HepG2 (cell line): Measurements from ENCODE around the gene ANO2. TPM values are rescaled to one million over a fixed set of nuclear protein-coding genes. Genes with fewer than 3 reads are reported as not detected.

Experiments used
- ATAC-seq: fragments of 200-7000 bp; cut with Tn5 transposase; 3 replicates; pipeline ENCODE4 v1.9.1; 2020; ENCODE audit warnings: mild to moderate bottlenecking, moderate library complexity
- BruUV-seq: library from RNA; stranded (reverse); fragments of 400-500 nt; replicated peaks from 2 replicates; lab custom pipeline; 2021; lab: Mats Ljungman, UMichigan
- CTCF ChIA-PET: fragments of 300-600 bp; formaldehyde crosslinking; extraction: SDS; loops from one replicate; lab custom pipeline; 2021; ENCODE audit warnings: low total read pairs, inconsistent platforms, low intra/inter-chr PET ratio; lab: Yijun Ruan, JAX
- POLR2A ChIA-PET: fragments of 350-600 bp; sonication (Branson Sonifier 250); formaldehyde crosslinking; loops from one replicate; lab custom pipeline; 2020; ENCODE audit warnings: antibody characterized with exemption, inconsistent platforms; lab: Yijun Ruan, JAX
- DNase-seq: peaks from one replicate; pipeline ENCODE4 v3.0.0-alpha.2; 2015; ENCODE audit warnings: low spot score
- FAIRE-seq: peaks from 3 replicates; lab custom pipeline; 2011; peaks lifted over from hg19 to GRCh38; lab: Jason Lieb, UNC
- H2AFZ ChIP-seq: one replicate; pipeline ENCODE4 v1.6.1; 2011; ENCODE audit warnings: low read length, inconsistent platforms
- H3K27ac ChIP-seq: fragments of 300-600 bp; 3 replicates; pipeline ENCODE4 v1.8.0; 2011; ENCODE audit warnings: mixed run types, mild to moderate bottlenecking, mixed read lengths, low read length, inconsistent platforms; ENCODE audit not compliant: insufficient read depth; ENCODE audit errors: extremely low read length
- H3K27me3 ChIP-seq, 2 experiments: fragments of 200-600 bp in 1 of 2; 2 replicates in 1 of 2; 3 replicates in 1 of 2; pipeline versions ENCODE4 v1.6.0 to v1.8.0; 2011; ENCODE audit warnings: low read length in 2 of 2, mild to moderate bottlenecking in 2 of 2, moderate library complexity in 2 of 2, inconsistent platforms in 1 of 2; ENCODE audit not compliant: insufficient read depth in 2 of 2, control insufficient read depth in 1 of 2
- H3K36me3 ChIP-seq, 2 experiments: fragments of 200-600 bp in 1 of 2; replicated peaks in 1 of 2; 2 replicates in 1 of 2; 3 replicates in 1 of 2; pipeline versions ENCODE4 v1.5.1 to v1.8.0; 2011; ENCODE audit warnings: low read length in 2 of 2, inconsistent platforms in 1 of 2; ENCODE audit not compliant: insufficient read depth in 2 of 2, control insufficient read depth in 1 of 2
- H3K4me1 ChIP-seq: 2 replicates; pipeline ENCODE4 v1.5.1; 2012; ENCODE audit warnings: low read length, inconsistent platforms; ENCODE audit not compliant: insufficient read depth
- H3K4me2 ChIP-seq: 2 replicates; pipeline ENCODE4 v1.6.0; 2011; ENCODE audit warnings: low read depth, low read length, inconsistent platforms
- H3K4me3 ChIP-seq, 3 experiments: fragments of 200-600 bp in 1 of 3; sonication (generic), shearing (Covaris generic) in 1 of 3; replicated peaks in 1 of 3; 2 replicates each; pipeline ENCODE4 v1.5.1; 2011 to 2016; ENCODE audit warnings: low read length in 3 of 3, inconsistent platforms in 2 of 3, low read depth in 2 of 3, mild to moderate bottlenecking in 2 of 3, control low read depth in 1 of 3, mixed read lengths in 1 of 3; ENCODE audit not compliant: insufficient read depth in 1 of 3
- H3K79me2 ChIP-seq: one replicate; pipeline ENCODE4 v1.6.1; 2011; ENCODE audit warnings: low read length, inconsistent platforms; ENCODE audit not compliant: insufficient read depth
- H3K9ac ChIP-seq: 2 replicates; pipeline ENCODE4 v1.6.0; 2011; ENCODE audit warnings: mild to moderate bottlenecking, low read depth, low read length, inconsistent platforms; ENCODE audit not compliant: insufficient read depth
- H3K9me3 ChIP-seq: 2 replicates; pipeline ENCODE4 v1.5.1; 2012; ENCODE audit warnings: mild to moderate bottlenecking, low read length
- H4K20me1 ChIP-seq: 2 replicates; pipeline ENCODE4 v1.6.0; 2011; ENCODE audit warnings: inconsistent platforms, mild to moderate bottlenecking, low read length, moderate library complexity; ENCODE audit not compliant: insufficient read depth
- MAX ChIP-seq: IDR thresholded peaks from 2 replicates; pipeline ENCODE4 v1.6.1; 2012; ENCODE audit warnings: inconsistent platforms
- MXI1 ChIP-seq: IDR thresholded peaks from 3 replicates; pipeline ENCODE4 v1.6.1; 2012; ENCODE audit warnings: low read depth, low read length, inconsistent platforms, borderline replicate concordance
- PHF21A ChIP-seq: sonication (generic); formaldehyde crosslinking; IDR thresholded peaks from 2 replicates; pipeline ENCODE4 v1.5.0; 2020; ENCODE audit warnings: mild to moderate bottlenecking, missing genetic modification reagents
- RNF2 ChIP-seq: fragments of 450-650 bp; conservative IDR thresholded peaks from 2 replicates; pipeline ENCODE4 v1.6.1; 2016; ENCODE audit warnings: low read depth
- SRSF1 ChIP-seq: fragments of 200-400 bp; formaldehyde crosslinking; optimal IDR thresholded peaks from 2 replicates; pipeline ENCODE3; 2017; ENCODE audit warnings: mild to moderate bottlenecking, low read depth, low read length, moderate library complexity
- UBTF ChIP-seq: sonication (generic); formaldehyde crosslinking; IDR thresholded peaks from 2 replicates; pipeline ENCODE4 v1.4.0; 2020; ENCODE audit warnings: mild to moderate bottlenecking, missing genetic modification reagents
- ZHX2 ChIP-seq, 2 experiments: sonication (generic) in 1 of 2; formaldehyde crosslinking in 1 of 2; IDR thresholded peaks; 2 replicates each; pipeline versions ENCODE4 v1.6.1 to v1.9.0; 2014 to 2022; ENCODE audit warnings: antibody characterized with exemption in 1 of 2, borderline replicate concordance in 1 of 2, inconsistent platforms in 1 of 2, low read depth in 1 of 2, missing genetic modification reagents in 1 of 2
- ZNF451 ChIP-seq: sonication (generic); formaldehyde crosslinking; IDR thresholded peaks from 2 replicates; pipeline ENCODE4 v1.5.0; 2020; ENCODE audit warnings: mild to moderate bottlenecking, missing genetic modification reagents
- WGBS: methylation state at CpG from one replicate; pipeline ENCODE4 v1.1.6; 2017; ENCODE audit warnings: low lambda C conversion rate; 5-methylcytosine and 5-hydroxymethylcytosine counted together
- in situ Hi-C: cut with HindIII; loops from 2 replicates; pipeline ENCODE4 v1.10.0; 2017; ENCODE audit warnings: low pct_unique_long_range_greater_than_20kb; ENCODE audit not compliant: extremely low pct_ligation_motif_present
- intact Hi-C: fragments of 100-400 bp; cut with micrococcal nuclease; formaldehyde crosslinking; loops from one replicate; pipeline ENCODE4 v1.10.0; 2022; ENCODE audit not compliant: unreplicated experiment
- polyA plus RNA-seq, 8 experiments: library from polyadenylated mRNA; depleted of rRNA in 3 of 8; stranded (reverse) in 7 of 8; unstranded in 1 of 8; fragments of >200 nt; fragmentation: Illumina TruSeq in 4 of 8; extraction: Trizol in 4 of 8; gene quantifications; 2 replicates each; pipeline versions ENCODE4 v1.2.1 to v1.2.3, GENCODE V29; 2011 to 2016; ENCODE audit warnings: low read depth in 4 of 8, missing spikeins in 1 of 8, mixed read lengths in 1 of 8; ENCODE audit not compliant: insufficient read depth in 1 of 8
- total RNA-seq, 5 experiments: library from RNA; depleted of rRNA; stranded (reverse); fragments of >200 nt; fragmentation: Illumina TruSeq; extraction: Trizol; gene quantifications; 2 replicates each; pipeline ENCODE4 v1.2.3, GENCODE V29; 2016; ENCODE audit warnings: low read depth in 1 of 5

The ANO2 gene
- total and polyA plus RNA-seq, 2 of the 13 experiments (the other 11 are each of a cell fraction or from before 2014, with no cell fraction given) = 0.18 TPM; not detected in 1

- no peak for TF ChIP-seq ZHX2 (IDR thresholded peaks at IDR 0.05; ENCODE audit: low read depth)
- no peak for TF ChIP-seq ZHX2 (CRISPR knock-in tag; IDR thresholded peaks at IDR 0.05; ENCODE audit: borderline replicate concordance)
- no peak for TF ChIP-seq RNF2
Measured at GRCh38 chr12:5910790-5911548, 34.1 kb downstream of the ANO2 start (continued).

GRCh38 chr12:5909560-5909959 lies 35.5 kb downstream of the ANO2 start:
- FAIRE-seq (no peak), DNase-seq (no peak), ATAC-seq (no peak)
- Histone ChIP-seq H2AFZ (no peak overlapping the region), H3K9ac (no peak overlapping the region), H3K27ac (no peak overlapping the region), H3K9me3 (no peaks in the 10 kb centered on the region), H4K20me1 (no peaks in the 10 kb centered on the region), H3K4me3 (no peak overlapping the region), H3K4me2 (no peak overlapping the region), H3K27me3 (peaks cover 1 to 17% of the 10 kb centered on the region in 2 experiments; a peak in 4 of 5 replicates), H3K79me2 (no peaks in the 10 kb centered on the region), H3K4me1 (no peaks in the 10 kb centered on the region), H3K36me3 (no peaks in the 10 kb centered on the region)
- POLR2A ChIA-PET = no interaction called here
- BruUV-seq = no TSS peak
- in situ Hi-C loops (no loop called here), intact Hi-C loops (no loop called here)
- 17% methylated on average over 4 of the region's 5 CpGs for WGBS
- CTCF ChIA-PET = no interaction called here
- no peak for TF ChIP-seq UBTF (CRISPR knock-in tag)
- no peak for TF ChIP-seq MXI1
- no peak for TF ChIP-seq ZNF451
- TF ChIP-seq SRSF1 = no peak
- no peak for TF ChIP-seq PHF21A (CRISPR knock-in tag)
- TF ChIP-seq MAX = no peak
